WTC11 (cell line): ENCODE measurements around the gene CDC73. TPM values are rescaled to one million over a fixed set of nuclear protein-coding genes. Genes with fewer than 3 reads are reported as not detected.

Source experiments
- ATAC-seq: fragments of 200-7000 bp; cut with Tn5 transposase; 2 replicates; pipeline ENCODE4 v1.10.0; 2021; ENCODE audit warnings: mild to moderate bottlenecking, moderate library complexity
- CTCF ChIA-PET: fragments of 300-600 bp; sonication (Branson Sonifier 250); formaldehyde crosslinking; loops from one replicate; lab custom pipeline; 2021; ENCODE audit warnings: antibody characterized with exemption; lab: Charles Lee
- POLR2A ChIA-PET: fragments of 350-600 bp; sonication (Branson Sonifier 250); formaldehyde crosslinking; loops from one replicate; lab custom pipeline; 2021; ENCODE audit warnings: antibody characterized with exemption; lab: Charles Lee
- DNase-seq: peaks from one replicate; pipeline ENCODE4 v3.0.0; 2021; ENCODE audit warnings: low spot score
- H3K27ac Mint-ChIP-seq: 2 replicates; pipeline ENCODE4 v1.8.0; 2021; ENCODE audit warnings: mixed read lengths
- H3K27me3 Mint-ChIP-seq: 2 replicates; pipeline ENCODE4 v1.8.0; 2021; ENCODE audit warnings: low read depth, mild to moderate bottlenecking, moderate library complexity, mixed read lengths
- H3K36me3 Mint-ChIP-seq: 2 replicates; pipeline ENCODE4 v1.8.0; 2021; ENCODE audit warnings: mixed read lengths
- H3K4me1 Mint-ChIP-seq: 2 replicates; pipeline ENCODE4 v1.8.0; 2022; ENCODE audit warnings: mixed read lengths
- H3K4me3 Mint-ChIP-seq: 2 replicates; pipeline ENCODE4 v1.8.0; 2021; ENCODE audit warnings: mild to moderate bottlenecking, moderate library complexity, mixed read lengths
- H3K9me3 Mint-ChIP-seq: 2 replicates; pipeline ENCODE4 v1.8.0; 2021; ENCODE audit warnings: mixed read lengths
- AFF4 ChIP-seq: sonication (generic); formaldehyde crosslinking; IDR thresholded peaks from 2 replicates; pipeline ENCODE4 v1.8.1; 2023; ENCODE audit warnings: mild to moderate bottlenecking, missing genetic modification reagents, borderline replicate concordance
- AR ChIP-seq: fragments of 250-450 bp; sonication (Bioruptor Pico); IDR thresholded peaks from 2 replicates; pipeline ENCODE4 v1.9.0; 2021; ENCODE audit warnings: mild to moderate bottlenecking
- ATF1 ChIP-seq: sonication (generic); formaldehyde crosslinking; IDR thresholded peaks from 2 replicates; pipeline ENCODE4 v1.8.1; 2023; ENCODE audit warnings: mild to moderate bottlenecking, moderate library complexity, missing genetic modification reagents
- CDX4 ChIP-seq: fragments of 250-450 bp; sonication (Bioruptor Pico); IDR thresholded peaks from 2 replicates; pipeline ENCODE4 v1.9.0; 2021; ENCODE audit warnings: moderate library complexity, mild to moderate bottlenecking, inconsistent platforms, borderline replicate concordance
- CTCF ChIP-seq: fragments of 200-600 bp; IDR thresholded peaks from 2 replicates; pipeline ENCODE4 v1.8.0; 2022; ENCODE audit warnings: antibody characterized with exemption
- ELF4 ChIP-seq: sonication (generic); formaldehyde crosslinking; IDR thresholded peaks from 2 replicates; pipeline ENCODE4 v1.8.1; 2022; ENCODE audit warnings: low read depth, mild to moderate bottlenecking, moderate library complexity, missing genetic modification reagents
- FOXK1 ChIP-seq: sonication (generic); formaldehyde crosslinking; IDR thresholded peaks from 2 replicates; pipeline ENCODE4 v1.8.0; 2022; ENCODE audit warnings: mild to moderate bottlenecking, moderate library complexity, missing genetic modification reagents
- HMGA2 ChIP-seq: fragments of 250-450 bp; sonication (Bioruptor Pico); IDR thresholded peaks from 2 replicates; pipeline ENCODE4 v1.4.0; 2021; ENCODE audit warnings: mild to moderate bottlenecking, moderate library complexity
- IRF1 ChIP-seq: sonication (generic); formaldehyde crosslinking; IDR thresholded peaks from 2 replicates; pipeline ENCODE4 v1.8.0; 2023; ENCODE audit warnings: missing genetic modification reagents
- NR1H2 ChIP-seq: sonication (generic); formaldehyde crosslinking; IDR thresholded peaks from 2 replicates; pipeline ENCODE4 v1.9.0; 2021; ENCODE audit warnings: mild to moderate bottlenecking, moderate library complexity, missing genetic modification reagents
- RELA ChIP-seq: sonication (generic); formaldehyde crosslinking; IDR thresholded peaks from 2 replicates; pipeline ENCODE4 v1.8.1; 2022; ENCODE audit warnings: missing genetic modification reagents, mild to moderate bottlenecking, borderline replicate concordance
- SMAD4 ChIP-seq: sonication (generic); formaldehyde crosslinking; IDR thresholded peaks from 2 replicates; pipeline ENCODE4 v1.8.0; 2022; ENCODE audit warnings: mild to moderate bottlenecking, missing genetic modification reagents
- SP1 ChIP-seq: sonication (generic); formaldehyde crosslinking; conservative IDR thresholded peaks from 2 replicates; pipeline ENCODE4 v1.8.1; 2022; ENCODE audit warnings: missing genetic modification reagents
- TCF7 ChIP-seq: sonication (generic); formaldehyde crosslinking; IDR thresholded peaks from 2 replicates; pipeline ENCODE4 v1.8.0; 2022; ENCODE audit warnings: mild to moderate bottlenecking, low read depth, missing genetic modification reagents, moderate library complexity
- TEAD1 ChIP-seq: sonication (generic); formaldehyde crosslinking; IDR thresholded peaks from 2 replicates; pipeline ENCODE4 v1.8.0; 2022; ENCODE audit warnings: mild to moderate bottlenecking, missing genetic modification reagents
- TEAD4 ChIP-seq: sonication (generic); formaldehyde crosslinking; IDR thresholded peaks from 2 replicates; pipeline ENCODE4 v1.8.0; 2022; ENCODE audit warnings: mild to moderate bottlenecking, missing genetic modification reagents
- USF2 ChIP-seq: sonication (generic); formaldehyde crosslinking; IDR thresholded peaks from 2 replicates; pipeline ENCODE4 v1.8.1; 2023; ENCODE audit warnings: mild to moderate bottlenecking, missing genetic modification reagents, moderate library complexity
- ZNF425 ChIP-seq: fragments of 250-450 bp; sonication (Bioruptor Pico); conservative IDR thresholded peaks from 2 replicates; pipeline ENCODE4 v1.9.0; 2021; ENCODE audit warnings: mild to moderate bottlenecking
- total RNA-seq: library from RNA; stranded (reverse); gene quantifications from 3 replicates; pipeline ENCODE4 v1.2.3, GENCODE V29; 2021

Gene CDC73
- total RNA-seq, 1 experiment from 2014 or later = 57.1 TPM

- ATAC-seq (no peak), DNase-seq (no peak)
- H3K4me1 Mint-ChIP-seq = peaks cover 40% of the 10 kb centered on the region
- H3K4me3 Mint-ChIP-seq = no peak overlapping the region
- CTCF ChIA-PET = no interaction called here
- peak overlapping the region; percentile 47; the same call in 1 of the 2 replicates for H3K27ac Mint-ChIP-seq
- POLR2A ChIA-PET = no interaction called here
- peaks cover 28% of the 10 kb centered on the region for H3K36me3 Mint-ChIP-seq
- no peaks in the 10 kb centered on the region for H3K27me3 Mint-ChIP-seq
- TF ChIP-seq TEAD4 (CRISPR knock-in tag) = no peak
- TF ChIP-seq AR (CRISPR knock-in tag) = no peak
- TF ChIP-seq TCF7 = no peak
- no peak for TF ChIP-seq NR1H2 (CRISPR knock-in tag)
- TF ChIP-seq USF2 (CRISPR knock-in tag) = no peak
- no peak for TF ChIP-seq TEAD1 (CRISPR knock-in tag)
- TF ChIP-seq ELF4 (CRISPR knock-in tag) = no peak
- no peak for TF ChIP-seq CTCF
- no peak for TF ChIP-seq FOXK1 (CRISPR knock-in tag)
- TF ChIP-seq SMAD4 (CRISPR knock-in tag) = no peak
- TF ChIP-seq SP1 (CRISPR knock-in tag) = no peak
- H3K9me3 Mint-ChIP-seq = no peaks in the 10 kb centered on the region
These were observed 92.2 kb downstream of the CDC73 start for GRCh38 chr1:193213998-193214397.

GRCh38 chr1:193216920-193217319 lies 95.1 kb downstream of the CDC73 start:
- TF ChIP-seq ATF1 (no peak), NR1H2 (CRISPR knock-in tag) (no peak)

GRCh38 chr1:193219391-193219790 lies 97.6 kb downstream of the CDC73 start:
- peaks cover 19% of the 10 kb centered on the region; the same call in 1 of the 2 replicates for H3K36me3 Mint-ChIP-seq
- no peak for TF ChIP-seq RELA (CRISPR knock-in tag)
- no peak for TF ChIP-seq HMGA2 (CRISPR knock-in tag)
- TF ChIP-seq AFF4 (CRISPR knock-in tag) = no peak
- TF ChIP-seq CDX4 (CRISPR knock-in tag) = no peak
- no peak for TF ChIP-seq ZNF425 (CRISPR knock-in tag)
- no peak for TF ChIP-seq IRF1 (CRISPR knock-in tag)

More at GRCh38 chr1:193216920-193217319, 95.1 kb downstream of the CDC73 start:
- Mint-ChIP-seq H3K4me1 (peaks cover 43% of the 10 kb centered on the region), H3K27me3 (no peaks in the 10 kb centered on the region), H3K27ac (peak overlapping the region; percentile 20; the same call in 1 of the 2 replicates), H3K4me3 (no peak overlapping the region), H3K9me3 (no peaks in the 10 kb centered on the region), H3K36me3 (peaks cover 33% of the 10 kb centered on the region)
- DNase-seq = peak; percentile 69
- CTCF ChIA-PET = interaction anchor here (1.5 kb wide), 1 partner anchor 32 kb away, joined by 3 read pairs; no protein-coding TSS in a partner anchor
- POLR2A ChIA-PET = no interaction called here
- peak; percentile 99 for ATAC-seq

More at GRCh38 chr1:193219391-193219790, 97.6 kb downstream of the CDC73 start:
- no peaks in the 10 kb centered on the region for H3K9me3 Mint-ChIP-seq
- ChIA-PET POLR2A (no interaction called here), CTCF (no interaction called here)
- H3K27ac Mint-ChIP-seq = peak overlapping the region; percentile 64; the same call in 1 of the 2 replicates
- DNase-seq (no peak), ATAC-seq (no peak)
- H3K4me3 Mint-ChIP-seq = no peak overlapping the region
- no peaks in the 10 kb centered on the region for H3K27me3 Mint-ChIP-seq
- peaks cover 53% of the 10 kb centered on the region for H3K4me1 Mint-ChIP-seq
